Heart left ventricle (tissue), 16 donors: Measurements from ENCODE around the gene MOCS2. TPM values are rescaled to one million over a fixed set of nuclear protein-coding genes. Genes with fewer than 3 reads are reported as not detected.

ENCODE experiments used
- ATAC-seq, 4 donors: fragments of 200-7000 bp; cut with Tn5 transposase; one replicate each; pipeline ENCODE4 v1.9.1; 2020 to 2022; ENCODE audit warnings: moderate library complexity in 4 of 4, mild to moderate bottlenecking in 3 of 4, moderate number of reproducible peaks in 1 of 4
- DNase-seq, 5 donors: peaks; one replicate each; pipeline ENCODE4 v3.0.0-alpha.2; 2020
- H3K27ac ChIP-seq, 12 donors: fragments of 200-600 bp; sonication (generic) in 4 of 12; one replicate each; pipeline versions ENCODE4 v1.5.0 to v1.8.0; 2016 to 2022; ENCODE audit warnings: mild to moderate bottlenecking in 2 of 12
- H3K27me3 ChIP-seq, 9 donors: fragments of 200-600 bp; sonication (generic) in 2 of 9; one replicate each; pipeline versions ENCODE4 v1.5.1 to v1.8.0; 2016 to 2022; ENCODE audit warnings: mild to moderate bottlenecking in 3 of 9
- H3K36me3 ChIP-seq, 9 donors: fragments of 200-600 bp; sonication (generic) in 2 of 9; one replicate each; pipeline versions ENCODE4 v1.5.0 to v1.8.0; 2018 to 2022; ENCODE audit warnings: mild to moderate bottlenecking in 2 of 9
- H3K4me1 ChIP-seq, 12 donors: fragments of 200-600 bp; sonication (generic) in 4 of 12; one replicate each; pipeline versions ENCODE4 v1.5.0 to v1.8.0; 2016 to 2022; ENCODE audit warnings: mild to moderate bottlenecking in 3 of 12
- H3K4me3 ChIP-seq, 12 donors: fragments of 200-600 bp; sonication (generic) in 4 of 12; one replicate each; pipeline versions ENCODE4 v1.5.0 to v1.8.0; 2017 to 2022; ENCODE audit warnings: mild to moderate bottlenecking in 9 of 12, moderate library complexity in 4 of 12
- H3K9me3 ChIP-seq, 12 donors: fragments of 200-600 bp; sonication (generic) in 4 of 12; one replicate each; pipeline versions ENCODE4 v1.5.0 to v1.8.0; 2016 to 2022; ENCODE audit warnings: mild to moderate bottlenecking in 1 of 12
- CTCF ChIP-seq, 12 donors: fragments of 200-600 bp; sonication (generic) in 4 of 12; IDR thresholded peaks; one replicate each; pipeline versions ENCODE4 v1.5.0 to v1.8.0; 2018 to 2022; ENCODE audit warnings: antibody characterized with exemption in 12 of 12, mild to moderate bottlenecking in 5 of 12
- POLR2A ChIP-seq, 2 donors: fragments of 450-650 bp; IDR thresholded peaks; one replicate each; pipeline ENCODE4 v1.6.1; 2017; ENCODE audit warnings: antibody characterized with exemption in 2 of 2, mild to moderate bottlenecking in 2 of 2, moderate library complexity in 2 of 2
- WGBS, 4 donors: extraction: QIAGEN DNeasy Blood & Tissue Kit in 2 of 4; methylation state at CpG; one replicate each; pipeline versions ENCODE4 v1.1.5 to v1.1.7; 2013 to 2018; 5-methylcytosine and 5-hydroxymethylcytosine counted together
- intact Hi-C, 10 donors: fragments of 100-400 bp; cut with DNase I; formaldehyde crosslinking; loops; one replicate each; pipeline versions ENCODE4 v1.11.1 to v1.14.2; 2022
- long read RNA-seq, 3 donors: library from polyadenylated mRNA; unstranded; transcript quantifications; one replicate each; pipeline ENCODE4 v2.0.0, GENCODE V29; 2020 to 2021
- polyA plus RNA-seq, 2 donors: library from polyadenylated mRNA; stranded (reverse); fragments of 200-250 nt; gene quantifications; one replicate each; pipeline ENCODE4 v1.2.3, GENCODE V29; 2013
- total RNA-seq, 9 donors: library from RNA; depleted of rRNA in 2 of 9; stranded (reverse); fragments of >200 nt in 2 of 9; fragmentation: NEBNext Ultra II Directional in 3 of 9; extraction: Animal tissue kit (Norgen Biotek cat#: 25700) in 3 of 9; gene quantifications; one replicate each; pipeline versions ENCODE4 v1.1.0 to v1.2.4, GENCODE V29; 2016 to 2023
- donor health status: ischemic (EF 13 %, LVEDD 7.1; RV severe dilation, severe dysfunction).
- donor health status: healthy with polysubstance abuse.
- donor health status: DM: no; HTN: yes; CAD: no.
- donor health status: DM: no; HTN: no; CAD: no.
- donor health status: ischemic (EF 25% LVEDD 6.9; RV normal size, moderate dysfunction).
- donor health status: ischemic (EF 25% LVEDD 5.7; RV mildly dilated, moderate dysfunction).
- donor health status: healthy.
- donor health status: DM: yes; HTN: yes; CAD: no.
- donor health status: ischemic (EF 35%, LVEDD 5.7; RV mildly dilated, moderate dysfunction).
- donor health status: nonischemic (EF 11% LVEDD 7.7; RV severe dilation, severe dysfunction).
- donor health status: DM: yes; HTN: yes; CAD: no.
- donor health status: PGD.
- donor health status: ischemic (EF 29% LVEDD 5.4; RV normal size, mild dysfunction).
- donor health status: nonischemic (EF 23%, LVEDD 6.1; RV moderate dilation, normal function).

Gene MOCS2
- total RNA-seq (100 to 1,000 TPM in 1 of 9 donors, 10 to 100 TPM in 8; 59.5 to 101 (median 75.2) TPM), polyA plus RNA-seq (100 to 1,000 TPM in 1 of 2 donors, 10 to 100 TPM in 1; 65.7 to 153 TPM)
- long read RNA-seq, donor 1, transcript MOCS2-202 (7 exons, 1,785 nt): minor isoform, 10 of 138 reads
- long read RNA-seq, donor 1, transcript MOCS2-203 (7 exons, 1,337 nt): major isoform, 111 of 138 reads
- long read RNA-seq, donor 1, partial matches to known transcripts: 3 of 138 reads
- long read RNA-seq, donor 1, other reads (novel, unspliced or antisense): 12 of 138 reads
- long read RNA-seq, donor 2, transcript MOCS2-201 (6 exons, 3,568 nt): minor isoform, 11 of 409 reads
- long read RNA-seq, donor 2, transcript MOCS2-202 (7 exons, 1,785 nt): minor isoform, 18 of 409 reads
- long read RNA-seq, donor 2, transcript MOCS2-203 (7 exons, 1,337 nt): major isoform, 349 of 409 reads
- long read RNA-seq, donor 2, partial matches to known transcripts: 12 of 409 reads
- long read RNA-seq, donor 2, other reads (novel, unspliced or antisense): 17 of 409 reads
- long read RNA-seq, donor 3, transcript MOCS2-203 (7 exons, 1,337 nt): major isoform, 81 of 108 reads
- long read RNA-seq, donor 3, transcript MOCS2-202 (7 exons, 1,785 nt): minor isoform, 11 of 108 reads
- long read RNA-seq, donor 3, partial matches to known transcripts: 2 of 108 reads
- long read RNA-seq, donor 3, other reads (novel, unspliced or antisense): 13 of 108 reads

- intact Hi-C loops: no loop called here
- Histone ChIP-seq H3K4me1 (peaks cover 0 to 29% (median 16%) of the 10 kb centered on the region in 12 donors), H3K27me3 (no peaks in the 10 kb centered on the region), H3K9me3 (no peaks in the 10 kb centered on the region), H3K27ac (peak within 1 kb of the TSS; percentile 11 to 87 (median 83)), H3K4me3 (peak within 1 kb of the TSS; percentile 69 to 91 (median 78)), H3K36me3 (peaks cover 0 to 25% (median 8%) of the 10 kb centered on the region in 9 donors)
- DNase-seq (peak; percentile 90 to 97 (median 94)), ATAC-seq (peak; percentile 99 to 100 (median 100))
- 1% methylated on average over 31 to 54 of the region's 54 CpGs for WGBS, 4 donors
- TF ChIP-seq CTCF (IDR thresholded peaks at IDR 0.05) (no peak), POLR2A (IDR thresholded peaks at IDR 0.05) (peak in 1 of 2 donors; percentile 82)
These were observed at the start of gene MOCS2 for GRCh38 chr5:53109443-53110127. TSS of gene MOCS2 (minus strand) at chr5:53109757. CDS start at chr5:53107174, 2,583 bp downstream.

- H3K27me3 ChIP-seq: no peaks in the 10 kb centered on the region
- H3K36me3 ChIP-seq: no peaks in the 10 kb centered on the region
- TF ChIP-seq CTCF (IDR thresholded peaks at IDR 0.05) (no peak), POLR2A (IDR thresholded peaks at IDR 0.05) (no peak)
- no peaks in the 10 kb centered on the region for H3K9me3 ChIP-seq
- no peaks in the 10 kb centered on the region for H3K4me1 ChIP-seq
- intact Hi-C loops: no loop called here
- DNase-seq (no peak), ATAC-seq (no peak)
- H3K27ac ChIP-seq: no peak overlapping the region
- no peak overlapping the region for H3K4me3 ChIP-seq
- WGBS, 4 donors: 87 to 91% (median 89%) methylated on average over 3 of the region's 3 CpGs
These were observed 42.3 kb upstream of the MOCS2 start for GRCh38 chr5:53151713-53152458.

DNA sequence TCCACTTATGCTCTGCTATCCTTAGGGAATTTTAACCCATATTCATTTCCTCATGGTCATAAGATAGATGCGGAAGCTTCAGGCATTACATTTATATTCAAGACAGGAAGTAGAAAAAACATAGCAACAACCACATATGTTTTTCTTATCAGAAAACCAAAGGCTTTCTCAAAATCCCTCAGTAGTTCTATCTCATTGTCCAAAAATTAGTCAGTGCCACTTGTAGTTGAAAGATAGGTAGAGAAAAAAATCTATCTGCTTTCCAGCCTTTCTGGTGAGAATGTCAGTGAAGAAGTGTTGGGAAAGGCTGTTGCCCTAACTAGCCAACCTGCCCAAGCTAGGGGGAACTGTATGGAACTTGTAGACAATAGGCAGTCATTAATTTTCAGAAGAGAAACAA, 23.5 kb upstream of the MOCS2 start:
- H3K27me3 ChIP-seq: no peaks in the 10 kb centered on the region
- ATAC-seq (no peak), DNase-seq (no peak)
- 57 to 67% (median 64%) methylated on average over 1 of the region's 1 CpG for WGBS, 4 donors
- H3K27ac ChIP-seq: no peak overlapping the region
- intact Hi-C loops: no loop called here
- H3K9me3 ChIP-seq: no peaks in the 10 kb centered on the region
- H3K4me3 ChIP-seq: no peak overlapping the region
- no peaks in the 10 kb centered on the region for H3K36me3 ChIP-seq
- no peaks in the 10 kb centered on the region for H3K4me1 ChIP-seq
- TF ChIP-seq CTCF (IDR thresholded peaks at IDR 0.05) (no peak), POLR2A (IDR thresholded peaks at IDR 0.05) (no peak)
